Right lobe of liver (tissue), 4 donors: ENCODE data around the gene CENPS.
"Not testable (repeated sequence)": the region's sequence is repeated elsewhere in the genome, so short reads cannot be mapped to it uniquely, and the experiment has no call there.

Source experiments
- CTCF ChIP-seq, 4 donors: fragments of 200-600 bp in 3 of 4; fragments of 450-650 bp in 1 of 4; IDR thresholded peaks; one replicate each; pipeline versions ENCODE4 v1.5.1 to v1.8.0; 2016 to 2022; ENCODE audit warnings: antibody characterized with exemption in 4 of 4, mild to moderate bottlenecking in 2 of 4
- POLR2A ChIP-seq: fragments of 450-650 bp; IDR thresholded peaks from one replicate; pipeline ENCODE4 v1.6.1; 2017; ENCODE audit warnings: antibody characterized with exemption, mild to moderate bottlenecking
- donor health status: DM: no; HTN: no; CAD: no.
- donor health status: DM: no; HTN: no; CAD: no.
- donor health status: DM: no; HTN: yes; CAD: no.

- not testable (repeated sequence) for TF ChIP-seq CTCF (IDR thresholded peaks at IDR 0.05); POLR2A
These were observed 27.2 kb downstream of the CENPS start for GRCh38 chr1:10457462-10457861.
